Suprapubic skin (tissue), 4 donors: Measurements from ENCODE around the gene TMCO2. TPM values are rescaled to one million over a fixed set of nuclear protein-coding genes. Genes with fewer than 3 reads are reported as not detected.

ENCODE experiments used
- total RNA-seq, 4 donors: library from RNA; depleted of rRNA; stranded (reverse); fragments of >200 nt; gene quantifications; one replicate each; pipeline ENCODE4 v1.1.0, GENCODE V29; 2016

The TMCO2 gene
- total RNA-seq, 4 donors from 2014 or later, result not detected

Other genes starting within 250 kb of the TMCO2 start
- 100 to 1,000 TPM; 102 to 154 (median 123) TPM for gene CAP1, start 207.2 kb upstream of the TMCO2 start, total RNA-seq
- 10 to 100 TPM; 33.5 to 57.7 (median 42.6) TPM for gene PPT1, start 150.7 kb upstream of the TMCO2 start, total RNA-seq
- 10 to 100 TPM; 17.3 to 32.9 (median 21.3) TPM for gene RLF, start 86.5 kb upstream of the TMCO2 start, total RNA-seq
- gene ZMPSTE24, start 10.3 kb downstream of the TMCO2 start, total RNA-seq, result 10 to 100 TPM; 30.3 to 42.2 (median 34.9) TPM
- 1 to 10 TPM; 3.3 to 5.4 (median 3.6) TPM for gene COL9A2, start 69.3 kb downstream of the TMCO2 start, total RNA-seq
- 10 to 100 TPM; 17.0 to 32.2 (median 28.0) TPM for gene SMAP2, start 125.8 kb downstream of the TMCO2 start, total RNA-seq
- 1 to 10 TPM in 1 of 4 donors, under 1 TPM in 3; 0.55 to 1.1 (median 0.74) TPM for gene ZFP69B, start 202.5 kb downstream of the TMCO2 start, total RNA-seq
- 1 to 10 TPM; 1.4 to 2.7 (median 1.7) TPM for gene ZFP69, start 229.4 kb downstream of the TMCO2 start, total RNA-seq